ENCODE data around the gene PACRG.

PACRG gene

DNA sequence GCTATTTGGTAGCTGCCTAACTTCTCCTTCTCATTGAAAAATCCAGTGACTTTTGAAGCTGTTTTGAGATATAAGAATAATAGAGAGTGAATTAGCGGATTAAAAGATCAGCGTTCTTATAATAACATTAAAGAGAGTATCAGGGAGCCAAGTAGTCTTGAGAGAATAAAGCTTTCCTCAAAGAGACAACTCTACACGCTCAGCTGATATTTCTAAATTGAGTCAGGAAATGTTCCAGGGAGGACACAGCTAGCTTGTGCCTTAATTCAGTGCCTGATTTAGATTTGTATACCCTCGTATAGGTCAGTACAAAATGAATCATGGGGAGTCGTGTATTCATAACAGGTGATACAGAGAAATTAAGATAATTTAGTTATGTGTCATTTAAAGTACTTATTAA is 611.7 kb downstream of the PACRG start:
- in situ Hi-C loops (cut with HindIII; ENCODE audit: low sequenced_read_pairs) = no loop called here

DNA sequence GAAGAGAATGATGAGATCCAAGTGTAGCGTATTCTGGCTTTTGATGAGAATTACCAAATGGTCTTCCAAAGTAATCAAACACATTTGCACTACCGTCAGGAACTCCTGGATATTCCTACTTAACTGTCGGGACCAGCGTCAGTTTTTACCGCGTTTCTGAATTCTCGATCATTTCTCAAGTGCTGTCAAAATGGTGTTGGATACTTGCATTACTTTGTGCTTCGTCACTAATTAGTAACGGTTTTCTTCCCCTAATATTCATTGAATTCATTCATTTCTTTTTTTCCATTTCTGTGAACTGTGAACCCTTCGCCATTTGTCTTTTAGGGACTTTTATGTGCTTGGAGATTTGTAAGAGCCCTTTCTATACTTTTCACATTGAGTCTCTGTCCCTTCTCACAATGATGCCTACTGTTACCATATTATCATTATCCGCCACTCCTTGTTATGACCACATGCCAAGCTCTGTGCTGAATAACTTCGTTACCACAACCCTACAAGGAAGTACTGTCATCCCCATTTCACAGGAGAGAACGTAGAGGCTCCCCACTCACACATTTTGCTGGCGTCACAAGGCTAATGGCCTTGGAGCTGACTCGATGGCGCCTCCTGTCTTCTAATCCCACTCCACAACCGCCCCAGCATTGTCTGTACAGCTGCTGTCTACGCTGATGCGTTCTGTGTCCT is 612.6 kb downstream of the PACRG start:
- in situ Hi-C loops (cut with HindIII; ENCODE audit: low sequenced_read_pairs) = no loop called here

DNA sequence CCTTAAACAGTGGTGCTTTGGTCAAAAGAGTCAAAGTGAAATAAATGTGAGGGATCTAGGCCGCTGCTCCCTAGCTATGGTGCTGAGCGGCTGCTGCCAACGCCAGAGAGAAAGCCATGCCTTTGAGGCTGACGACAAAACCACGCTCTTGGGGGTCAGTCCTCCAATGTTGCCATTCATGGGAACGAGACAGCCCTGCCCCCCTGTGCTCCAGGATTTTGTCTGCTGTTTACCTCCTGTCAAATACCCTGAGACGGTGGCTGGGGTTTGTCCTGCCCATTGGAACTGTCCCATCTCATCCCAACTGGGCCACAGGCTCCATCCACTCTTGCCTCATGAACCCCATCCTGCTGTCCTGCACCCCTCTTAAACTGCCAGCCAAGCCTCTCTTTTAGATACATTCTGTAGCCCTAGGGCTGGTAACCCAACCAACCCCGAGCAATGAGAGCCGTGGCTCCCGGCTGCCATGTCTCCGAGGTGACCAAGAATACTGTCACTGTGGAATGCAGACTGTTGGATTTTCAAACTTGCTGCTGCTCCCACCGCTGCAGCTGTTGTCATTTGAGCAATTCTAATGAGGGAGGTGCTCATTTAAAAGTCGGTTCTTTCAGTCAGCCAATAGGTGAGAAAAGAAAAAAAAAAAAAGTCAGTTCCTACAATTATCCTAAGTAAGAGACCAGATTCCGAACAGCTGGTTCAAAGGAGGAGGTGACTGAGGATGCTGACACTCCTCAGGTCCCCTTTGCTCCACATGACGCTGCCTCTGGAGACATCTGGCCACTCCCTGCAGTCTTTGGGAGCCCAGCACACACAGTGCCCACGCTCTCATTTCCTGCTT is 613.7 kb downstream of the PACRG start:
- in situ Hi-C loops (cut with HindIII; ENCODE audit: low sequenced_read_pairs) = no loop called here

DNA sequence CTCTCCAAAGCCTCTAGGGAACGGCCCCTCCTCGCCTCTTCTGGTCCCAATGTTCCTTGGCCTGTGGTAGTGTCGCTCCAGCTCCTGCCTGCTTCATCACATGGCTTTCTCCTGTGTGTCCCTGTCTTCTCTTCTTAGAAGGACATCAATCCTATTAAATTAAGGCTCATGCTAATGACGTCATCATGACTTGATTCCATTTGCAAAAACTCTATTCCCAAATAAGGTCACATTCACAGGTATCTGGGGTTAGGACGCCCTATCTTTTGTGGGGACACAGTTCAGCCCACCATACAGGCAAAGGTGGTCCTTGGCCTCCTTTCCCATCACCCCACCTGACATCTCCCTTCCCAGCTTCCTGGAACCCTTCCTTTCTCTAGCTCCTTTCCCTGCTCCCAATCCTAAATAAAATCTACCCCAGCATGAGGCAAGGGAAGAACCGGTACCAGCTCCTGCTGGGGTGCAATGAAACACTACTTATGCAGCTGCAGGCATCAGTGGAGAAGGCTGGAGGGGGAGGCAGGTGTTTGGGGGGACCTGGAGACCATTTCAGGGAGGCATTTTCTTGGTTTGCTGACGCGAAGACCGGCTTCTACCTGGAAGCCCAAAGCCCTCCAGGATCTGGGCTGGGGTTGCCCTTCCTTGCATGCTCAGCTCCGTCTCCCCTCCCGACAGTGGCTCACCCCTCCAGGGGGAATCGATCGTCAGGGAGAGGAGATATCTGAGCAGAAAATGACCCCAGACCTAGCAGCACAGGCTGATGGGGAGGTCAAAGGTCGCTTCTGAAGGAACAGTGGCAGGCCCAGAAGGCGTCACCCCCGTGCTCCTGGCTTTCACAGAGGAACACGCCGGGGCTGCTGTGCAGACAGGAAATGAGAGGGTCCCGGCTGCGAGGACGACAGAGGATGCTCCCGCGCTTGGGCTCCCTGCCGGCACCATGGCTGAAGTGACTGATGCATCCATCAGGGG is 615.1 kb downstream of the PACRG start:
- in situ Hi-C loops (cut with HindIII; ENCODE audit: low sequenced_read_pairs) = no loop called here

DNA sequence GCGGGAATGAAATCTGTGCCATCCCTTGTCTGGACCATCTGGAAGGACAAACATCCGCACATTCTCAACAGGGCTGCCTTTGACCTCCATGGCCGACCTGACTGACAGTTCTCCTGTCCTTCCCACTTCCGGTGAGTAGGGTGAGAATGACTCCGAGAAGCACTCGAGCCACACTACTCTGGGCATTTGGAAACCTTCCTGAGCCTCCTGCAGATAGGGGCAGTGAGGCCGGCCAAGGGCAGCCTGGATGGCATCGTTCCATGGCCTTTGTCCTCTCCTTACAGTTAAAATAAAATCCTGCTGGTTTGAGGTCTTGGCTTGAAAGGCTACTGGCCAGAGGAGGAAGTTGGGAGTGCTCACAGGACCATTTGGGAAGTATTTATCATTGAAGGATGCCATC is 615.8 kb downstream of the PACRG start:
- in situ Hi-C loops (cut with HindIII; ENCODE audit: low sequenced_read_pairs) = no loop called here

DNA sequence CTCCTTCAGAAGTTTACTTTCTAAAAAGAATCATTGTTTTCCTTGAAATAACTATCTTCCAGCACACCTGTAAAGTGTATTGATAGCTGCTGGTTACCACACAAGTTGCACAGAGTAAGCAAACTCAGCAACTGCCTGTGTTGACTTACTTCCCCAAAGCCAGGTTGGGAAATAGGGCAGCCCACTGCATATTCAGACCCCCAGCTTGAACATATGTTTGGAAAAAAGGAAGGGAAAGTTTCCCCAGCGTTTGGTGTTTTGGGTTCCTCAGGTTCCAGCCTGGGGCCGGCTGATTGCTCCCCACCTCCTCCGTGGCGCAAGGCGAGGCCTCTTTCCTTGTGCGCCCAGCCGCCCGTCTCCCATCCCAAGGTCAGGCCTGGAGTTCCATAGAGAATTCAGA is 616.6 kb downstream of the PACRG start:
- in situ Hi-C loops (cut with HindIII; ENCODE audit: low sequenced_read_pairs) = no loop called here

DNA sequence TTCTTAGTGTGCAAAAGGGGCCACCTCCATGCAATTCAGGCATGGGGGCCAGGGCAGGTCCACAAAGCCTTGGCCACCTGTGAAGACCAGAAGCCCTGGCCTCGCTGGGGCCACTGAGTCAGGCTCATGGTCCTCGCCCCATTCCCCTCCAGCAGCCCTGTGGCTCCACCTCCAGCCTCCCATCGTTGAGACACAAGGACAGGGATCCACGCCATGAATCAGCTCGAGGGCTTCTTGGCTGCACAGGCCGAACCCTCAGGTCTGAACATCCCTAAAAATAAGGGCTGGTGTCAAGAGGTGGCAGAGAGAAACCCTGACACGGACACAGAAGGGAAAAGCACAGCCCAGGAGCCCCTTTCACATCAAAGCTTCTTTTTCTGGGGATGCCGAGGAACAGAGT is 618.2 kb downstream of the PACRG start:
- in situ Hi-C loops (cut with HindIII; ENCODE audit: low sequenced_read_pairs) = no loop called here

DNA sequence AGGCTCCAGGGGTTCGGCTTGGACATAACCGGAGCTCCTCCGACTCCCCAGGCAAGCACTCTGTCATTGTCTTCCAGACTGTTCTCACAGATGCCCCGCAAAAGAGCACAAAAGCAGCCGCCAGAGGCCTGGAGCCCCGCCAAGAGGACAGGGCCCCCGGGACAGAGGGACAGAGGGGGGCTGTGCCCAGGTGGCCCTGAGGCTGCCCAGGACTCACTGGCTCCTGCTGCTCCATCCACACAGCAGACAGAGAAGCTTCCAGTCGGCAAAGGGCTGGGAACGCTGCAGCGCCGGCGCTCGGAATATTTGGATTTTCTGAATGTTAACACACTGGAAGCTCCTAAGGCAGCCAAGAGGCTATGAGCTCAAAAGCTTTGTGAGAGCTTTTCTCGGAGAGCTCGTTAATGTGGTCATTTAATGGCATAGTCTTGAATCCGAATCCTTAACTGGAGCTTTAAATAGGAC is 618.8 kb downstream of the PACRG start:
- in situ Hi-C loops (cut with HindIII; ENCODE audit: low sequenced_read_pairs) = no loop called here

DNA sequence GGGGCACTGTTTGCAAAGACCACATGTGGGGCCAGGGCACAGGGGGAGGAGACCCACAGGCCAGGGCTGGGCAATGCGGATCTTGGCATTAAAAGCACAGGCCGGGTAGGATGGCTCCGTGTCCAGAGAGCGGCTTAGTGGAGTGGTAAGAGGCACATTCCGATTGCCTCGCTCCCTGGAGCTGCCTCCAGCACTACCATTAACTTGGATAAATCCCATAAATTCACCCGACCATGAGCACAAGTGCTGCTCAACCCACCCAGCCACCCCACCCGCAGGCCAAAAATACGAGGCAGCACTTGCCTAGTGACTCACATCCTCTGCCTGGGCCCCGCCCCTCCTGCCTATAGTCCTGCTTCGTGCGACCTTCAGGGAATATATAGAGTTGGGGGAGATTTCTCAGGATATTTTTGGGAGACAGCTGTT is 619.3 kb downstream of the PACRG start:
- in situ Hi-C loops (cut with HindIII; ENCODE audit: low sequenced_read_pairs) = no loop called here

DNA sequence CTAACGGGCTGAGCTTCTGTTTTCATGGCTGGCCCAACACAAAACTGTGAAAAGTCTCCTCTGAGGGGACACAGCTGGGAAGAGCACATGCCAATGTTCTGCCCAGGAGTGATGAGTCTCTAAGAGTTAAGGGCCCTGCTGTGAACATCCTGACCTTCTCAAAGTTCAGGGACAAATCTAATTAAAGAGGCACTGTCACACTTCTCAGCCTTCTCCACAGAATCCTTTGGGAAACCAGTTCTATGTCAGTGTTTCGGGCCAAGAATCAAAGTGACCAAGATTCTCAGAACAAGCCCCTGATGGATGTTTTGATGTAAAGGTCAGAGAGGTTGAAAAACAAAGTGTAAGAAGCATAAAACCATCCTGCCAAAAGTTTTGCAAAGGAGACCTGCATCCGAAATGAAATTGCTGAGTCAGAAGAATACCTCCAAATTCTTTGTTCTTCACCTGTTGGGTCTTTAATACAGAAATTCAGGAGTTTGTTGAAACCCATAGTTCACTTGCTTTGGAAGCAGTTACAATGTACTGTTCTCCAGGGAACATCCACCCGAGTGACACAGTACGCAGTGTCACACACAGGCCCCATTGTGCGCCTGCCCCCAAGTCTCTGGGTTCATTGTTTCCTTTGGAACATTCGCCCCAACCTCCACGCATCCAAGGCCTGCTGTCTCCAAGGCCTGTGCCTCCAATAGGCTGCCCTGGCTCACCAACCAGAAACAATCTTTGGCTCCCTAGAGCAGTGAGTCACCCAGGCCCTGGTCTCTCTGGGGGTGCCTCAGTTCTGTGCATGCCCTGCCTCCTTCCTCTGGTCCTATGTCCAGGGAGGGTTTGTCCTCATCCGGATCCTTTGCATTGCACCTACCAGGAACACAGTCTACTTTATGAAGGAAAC is 621.3 kb downstream of the PACRG start:
- in situ Hi-C loops (cut with HindIII; ENCODE audit: low sequenced_read_pairs) = no loop called here

DNA sequence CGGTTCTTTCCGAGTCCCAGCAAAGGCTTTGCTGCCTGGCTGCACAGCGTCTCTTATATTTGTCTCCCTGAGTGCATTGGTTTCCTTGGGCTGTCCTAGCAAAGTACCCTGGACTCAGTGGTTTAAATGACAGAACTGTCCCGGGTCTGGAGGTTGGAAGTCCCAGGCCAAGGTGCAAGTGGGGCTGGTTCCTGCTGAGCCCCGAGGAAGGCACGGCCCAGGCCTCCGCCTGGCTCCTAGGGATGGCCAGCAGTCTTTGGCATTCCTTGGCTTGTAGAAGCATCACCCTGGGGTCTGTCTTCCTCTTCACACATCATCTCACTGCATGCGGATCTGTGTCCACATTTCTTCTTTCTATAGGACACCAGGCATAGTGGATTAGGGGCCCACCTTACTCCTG is 621.9 kb downstream of the PACRG start:
- in situ Hi-C loops (cut with HindIII; ENCODE audit: low sequenced_read_pairs) = no loop called here

DNA sequence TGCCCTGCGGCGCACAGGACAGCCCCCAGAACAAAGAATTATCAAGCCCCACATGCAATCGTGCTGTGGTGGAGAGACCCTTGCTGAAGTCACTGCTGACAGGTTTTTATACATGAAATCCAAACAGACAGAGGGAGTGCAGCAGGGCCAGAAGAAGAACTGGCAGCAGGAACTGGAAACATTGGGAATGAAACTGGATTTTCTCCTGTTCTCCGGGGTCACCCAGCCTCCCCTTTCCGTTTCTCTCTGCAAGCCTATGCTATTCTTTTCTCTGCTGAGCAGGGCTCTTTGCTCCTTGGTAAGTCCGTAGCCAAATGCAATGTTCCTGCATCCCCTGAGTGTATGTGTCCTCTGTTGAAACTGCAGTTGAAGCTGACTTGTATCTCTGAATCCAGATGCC is 623.2 kb downstream of the PACRG start:
- in situ Hi-C loops (cut with HindIII; ENCODE audit: low sequenced_read_pairs) = no loop called here

DNA sequence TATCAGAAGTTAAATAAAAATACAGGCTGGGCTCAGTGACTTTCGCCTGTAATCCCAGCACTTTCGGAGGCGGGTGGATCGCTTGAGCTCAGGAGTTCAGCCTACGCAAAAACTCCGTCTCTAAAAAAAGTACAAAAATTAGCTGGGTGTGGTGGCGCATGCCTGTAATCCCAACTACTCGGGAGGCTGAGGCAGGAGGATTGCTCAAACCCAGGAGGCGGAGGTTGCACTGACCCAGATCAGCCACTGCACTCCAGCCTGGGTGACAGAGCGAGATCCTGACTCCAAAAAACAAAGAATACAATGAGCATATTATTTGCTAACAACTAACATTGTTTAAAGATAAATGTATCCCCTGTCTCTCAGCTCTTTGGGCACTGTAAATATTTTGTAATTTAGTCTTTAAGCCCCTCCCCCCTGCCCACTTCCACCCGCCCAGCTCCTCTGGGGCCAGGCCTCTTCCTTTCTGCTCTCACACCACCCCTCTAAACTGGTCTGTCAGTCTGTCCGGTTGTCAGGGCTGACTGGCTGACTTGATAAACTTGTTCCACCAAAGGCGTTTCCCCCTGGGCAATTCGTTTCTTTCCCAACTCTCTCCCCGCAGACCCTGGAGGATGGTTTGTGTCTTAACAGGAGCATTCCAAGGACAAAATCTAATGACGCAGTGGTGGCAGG is 624.4 kb downstream of the PACRG start:
- in situ Hi-C loops (cut with HindIII; ENCODE audit: low sequenced_read_pairs) = no loop called here

DNA sequence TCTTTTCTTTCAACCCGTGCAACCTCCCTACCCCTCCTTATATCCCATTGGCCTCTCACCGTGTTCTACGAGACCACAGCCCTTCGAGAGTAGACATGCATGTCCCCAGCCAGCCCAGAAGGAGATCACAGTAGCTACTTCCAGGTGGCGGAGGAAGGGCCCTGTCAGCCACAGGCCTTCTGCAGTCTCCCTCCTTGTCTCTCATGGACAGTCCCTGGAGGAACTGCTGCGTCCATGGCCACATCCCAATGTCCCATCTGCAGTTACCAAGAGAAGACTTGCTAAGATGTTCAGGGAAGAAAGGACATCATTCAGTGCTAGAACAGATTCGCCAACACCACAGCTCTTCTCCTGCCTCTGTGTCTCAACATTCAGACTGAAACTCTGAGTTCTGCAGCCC is 625.2 kb downstream of the PACRG start:
- in situ Hi-C loops (cut with HindIII; ENCODE audit: low sequenced_read_pairs) = no loop called here

DNA sequence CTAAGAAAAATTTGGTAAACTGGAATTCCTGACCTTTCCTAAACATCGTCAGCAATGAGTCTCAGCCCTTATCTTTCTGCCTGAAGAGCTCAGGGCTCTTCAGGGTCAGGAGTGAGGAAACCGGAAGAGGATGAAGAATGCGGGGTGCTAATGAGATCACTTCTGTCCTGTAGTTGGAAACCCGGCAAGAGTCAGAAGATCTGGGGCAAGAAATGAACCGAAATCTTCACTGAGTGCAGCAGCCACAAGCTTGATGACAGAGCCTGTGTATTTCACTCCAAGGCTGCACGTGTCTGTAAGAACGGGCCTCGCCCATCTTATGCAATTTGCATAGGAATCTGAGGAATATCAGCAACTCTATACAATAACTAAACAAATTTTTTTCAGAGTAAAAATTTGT is 626.3 kb downstream of the PACRG start:
- in situ Hi-C loops (cut with HindIII; ENCODE audit: low sequenced_read_pairs) = no loop called here

DNA sequence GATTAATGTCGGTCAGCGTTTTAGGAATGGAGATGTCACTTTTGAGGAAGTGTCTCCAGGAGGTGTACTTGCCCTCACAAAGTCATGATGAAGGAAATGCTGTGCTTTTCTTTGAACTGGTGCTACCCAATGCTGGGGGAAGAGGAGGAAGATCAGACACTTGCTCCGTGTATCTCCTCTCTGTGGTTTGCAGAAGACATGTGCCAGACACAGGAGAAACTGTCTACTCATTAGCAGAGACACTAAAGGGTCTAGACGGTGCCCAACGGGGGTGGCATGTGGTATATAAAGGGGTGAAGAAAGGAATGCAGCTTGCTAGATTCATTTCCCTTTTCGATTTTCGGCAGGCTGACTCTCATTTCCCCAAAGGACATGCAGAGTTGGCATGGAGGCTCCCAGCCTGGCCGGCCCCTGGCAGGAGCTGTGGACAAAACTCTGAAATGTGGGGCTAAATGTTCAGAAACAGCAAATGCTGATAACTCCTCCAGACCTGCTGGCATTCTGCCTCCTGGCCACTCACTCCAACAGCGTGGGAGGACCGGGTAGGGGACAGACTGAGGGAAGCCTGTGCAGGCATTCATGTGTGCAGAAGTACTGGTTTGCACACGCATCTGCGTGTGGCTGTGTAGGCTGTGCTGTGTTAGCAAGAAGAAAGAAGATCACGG is 627.1 kb downstream of the PACRG start:
- in situ Hi-C loops (cut with HindIII; ENCODE audit: low sequenced_read_pairs) = no loop called here

DNA sequence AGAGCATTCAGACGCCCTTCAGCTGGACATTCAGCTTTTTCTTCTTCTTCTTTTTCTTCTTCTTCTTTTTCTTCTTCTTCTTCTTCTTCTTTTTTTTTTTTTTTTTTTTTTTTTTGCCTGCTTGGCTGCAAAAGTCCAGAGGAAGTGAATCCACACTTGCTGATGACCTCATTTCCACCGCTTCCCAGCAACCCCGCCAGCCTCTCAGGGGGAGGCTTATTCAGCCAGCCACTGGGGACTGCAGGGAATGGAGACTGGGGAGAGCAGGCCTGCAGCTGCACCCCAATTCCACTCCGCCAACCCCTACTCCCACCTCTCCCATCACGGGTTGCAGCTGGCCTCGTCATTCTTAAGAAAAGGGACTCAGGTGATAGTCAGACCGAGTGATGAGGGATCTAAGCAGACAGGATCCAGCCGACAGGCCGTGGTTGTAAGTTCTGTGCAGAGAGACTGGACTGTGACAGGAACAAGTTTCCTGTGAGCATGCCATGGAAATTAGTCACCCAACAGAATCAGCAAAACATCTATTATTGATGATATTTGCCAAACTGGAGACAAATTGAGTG is 627.7 kb downstream of the PACRG start:
- in situ Hi-C loops (cut with HindIII; ENCODE audit: low sequenced_read_pairs) = no loop called here

DNA sequence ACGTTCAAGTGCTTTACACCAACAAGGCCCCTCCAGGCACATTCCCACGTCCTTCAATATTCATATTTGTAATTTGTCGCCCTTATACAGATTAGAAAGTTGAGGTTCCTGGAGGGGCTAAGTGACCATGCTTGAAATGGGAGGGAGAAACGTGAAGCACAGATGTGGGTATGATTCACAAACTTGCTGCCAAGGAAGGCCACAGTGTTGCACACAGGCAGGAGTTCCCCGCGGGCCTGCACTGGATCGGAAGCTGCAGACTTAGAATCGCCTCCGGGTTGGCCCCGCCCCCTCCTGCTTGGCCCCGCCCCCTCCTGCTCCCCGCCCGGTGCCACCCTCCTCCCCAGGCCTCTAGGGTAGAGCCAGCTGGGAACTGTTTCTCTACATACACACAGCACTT is 628.5 kb downstream of the PACRG start:
- in situ Hi-C loops (cut with HindIII; ENCODE audit: low sequenced_read_pairs) = no loop called here

DNA sequence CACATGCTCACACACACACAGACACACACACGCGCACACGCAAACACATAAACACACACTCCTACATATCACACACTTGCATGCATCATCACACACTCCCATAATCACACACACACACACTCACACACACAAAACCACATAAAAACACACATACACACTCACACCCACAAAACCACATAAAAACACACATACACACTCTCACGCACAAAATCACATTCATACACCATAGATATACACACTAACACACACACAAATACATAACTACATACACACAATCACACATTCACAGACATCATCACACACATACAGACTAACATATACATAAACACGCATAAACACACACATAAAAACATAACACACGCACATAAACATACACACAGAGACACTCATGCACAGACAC is 629.0 kb downstream of the PACRG start:
- in situ Hi-C loops (cut with HindIII; ENCODE audit: low sequenced_read_pairs) = no loop called here

All from DLD1 (cell line).